ENCODE data around the gene UNK.

Gene UNK

GRCh38 chr17:75779250-75779986 lies 5.2 kb upstream of the UNK start (continued):
- TF ChIP-seq RARB (CRISPR knock-in tag; IDR thresholded peaks at IDR 0.05) (peak; percentile 23; the same call in 1 of the 2 replicates), ISL1 (CRISPR knock-in tag; IDR thresholded peaks at IDR 0.05) (no peak), PPARA (CRISPR knock-in tag; IDR thresholded peaks at IDR 0.05; ENCODE audit: borderline replicate concordance) (0 out of 2 replicates have a peak, but pooled peaks have one; percentile 38), ZFP30 (CRISPR knock-in tag; IDR thresholded peaks at IDR 0.05) (peak; percentile 55; the same call in 1 of the 2 replicates)

GRCh38 chr17:75779987-75780889 lies 4.4 kb upstream of the UNK start:
- TF ChIP-seq ZNF70 (CRISPR knock-in tag; IDR thresholded peaks at IDR 0.05) (no peak), TSHZ2 (CRISPR knock-in tag; IDR thresholded peaks at IDR 0.05) (0 out of 2 replicates have a peak, but pooled peaks have one; percentile 74)
- ATAC-seq, result no peak

GRCh38 chr17:75783069-75783783 lies 1.4 kb upstream of the UNK start:
- no peak for TF ChIP-seq ZNF70 (CRISPR knock-in tag; IDR thresholded peaks at IDR 0.05)
- TF ChIP-seq, protein P1, sequence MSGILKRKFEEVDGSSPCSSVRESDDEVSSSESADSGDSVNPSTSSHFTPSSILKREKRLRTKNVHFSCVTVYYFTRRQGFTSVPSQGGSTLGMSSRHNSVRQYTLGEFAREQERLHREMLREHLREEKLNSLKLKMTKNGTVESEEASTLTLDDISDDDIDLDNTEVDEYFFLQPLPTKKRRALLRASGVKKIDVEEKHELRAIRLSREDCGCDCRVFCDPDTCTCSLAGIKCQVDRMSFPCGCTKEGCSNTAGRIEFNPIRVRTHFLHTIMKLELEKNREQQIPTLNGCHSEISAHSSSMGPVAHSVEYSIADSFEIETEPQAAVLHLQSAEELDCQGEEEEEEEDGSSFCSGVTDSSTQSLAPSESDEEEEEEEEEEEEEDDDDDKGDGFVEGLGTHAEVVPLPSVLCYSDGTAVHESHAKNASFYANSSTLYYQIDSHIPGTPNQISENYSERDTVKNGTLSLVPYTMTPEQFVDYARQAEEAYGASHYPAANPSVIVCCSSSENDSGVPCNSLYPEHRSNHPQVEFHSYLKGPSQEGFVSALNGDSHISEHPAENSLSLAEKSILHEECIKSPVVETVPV (CRISPR knock-in tag; IDR thresholded peaks at IDR 0.05), result no peak
- TF ChIP-seq OSR1 (CRISPR knock-in tag; IDR thresholded peaks at IDR 0.05), result no peak
- no peak for ATAC-seq

GRCh38 chr17:75783803-75784472 lies 668 bp upstream of the UNK start:
- peak; percentile 4 for ATAC-seq
- TF ChIP-seq ZFP3 (CRISPR knock-in tag; IDR thresholded peaks at IDR 0.05), result no peak
- no peak for TF ChIP-seq BACH2 (CRISPR knock-in tag; IDR thresholded peaks at IDR 0.05; ENCODE audit: borderline replicate concordance)
- TF ChIP-seq ZNF8 (CRISPR knock-in tag; IDR thresholded peaks at IDR 0.05), result no peak
- TF ChIP-seq ISL1 (CRISPR knock-in tag; IDR thresholded peaks at IDR 0.05), result no peak
- TF ChIP-seq, protein P2, sequence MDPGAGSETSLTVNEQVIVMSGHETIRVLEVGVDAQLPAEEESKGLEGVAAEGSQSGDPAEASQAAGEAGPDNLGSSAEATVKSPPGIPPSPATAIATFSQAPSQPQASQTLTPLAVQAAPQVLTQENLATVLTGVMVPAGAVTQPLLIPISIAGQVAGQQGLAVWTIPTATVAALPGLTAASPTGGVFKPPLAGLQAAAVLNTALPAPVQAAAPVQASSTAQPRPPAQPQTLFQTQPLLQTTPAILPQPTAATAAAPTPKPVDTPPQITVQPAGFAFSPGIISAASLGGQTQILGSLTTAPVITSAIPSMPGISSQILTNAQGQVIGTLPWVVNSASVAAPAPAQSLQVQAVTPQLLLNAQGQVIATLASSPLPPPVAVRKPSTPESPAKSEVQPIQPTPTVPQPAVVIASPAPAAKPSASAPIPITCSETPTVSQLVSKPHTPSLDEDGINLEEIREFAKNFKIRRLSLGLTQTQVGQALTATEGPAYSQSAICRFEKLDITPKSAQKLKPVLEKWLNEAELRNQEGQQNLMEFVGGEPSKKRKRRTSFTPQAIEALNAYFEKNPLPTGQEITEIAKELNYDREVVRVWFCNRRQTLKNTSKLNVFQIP (CRISPR knock-in tag; IDR thresholded peaks at IDR 0.05; ENCODE audit: borderline replicate concordance, low read depth), result no peak
- TF ChIP-seq, protein P1 (CRISPR knock-in tag; IDR thresholded peaks at IDR 0.05), result no peak
- no peak for TF ChIP-seq GLIS3 (CRISPR knock-in tag; IDR thresholded peaks at IDR 0.05)
- TF ChIP-seq TCF4 (CRISPR knock-in tag; IDR thresholded peaks at IDR 0.05; ENCODE audit: borderline replicate concordance), result no peak
- TF ChIP-seq ZFP30 (CRISPR knock-in tag; IDR thresholded peaks at IDR 0.05), result no peak
- no peak for TF ChIP-seq ZNF565 (CRISPR knock-in tag; conservative IDR thresholded peaks at IDR 0.05; ENCODE audit: low read depth)

All from SK-N-SH treated with all-trans-retinoic acid at 6 μM for 48 hours (cell line).